Left lung (tissue), 10 donors: ENCODE measurements around the gene ATP8B2. TPM values are rescaled to one million over a fixed set of nuclear protein-coding genes. Genes with fewer than 3 reads are reported as not detected.

Source experiments
- ATAC-seq: fragments of 200-7000 bp; cut with Tn5 transposase; one replicate; pipeline ENCODE4 v1.9.1; 2020; ENCODE audit warnings: moderate library complexity
- DNase-seq, 4 donors: peaks; one replicate each; pipeline ENCODE4 v3.0.0-alpha.2; 2013 to 2020
- H3K27ac ChIP-seq, 2 donors: fragments of 200-600 bp; sonication (generic) in 1 of 2; one replicate each; pipeline versions ENCODE4 v1.5.0 to v1.8.0; 2020 to 2021
- H3K27me3 ChIP-seq, 2 donors: fragments of 200-600 bp; sonication (generic) in 1 of 2; one replicate each; pipeline versions ENCODE4 v1.5.0 to v1.8.0; 2020 to 2021
- H3K36me3 ChIP-seq, 2 donors: fragments of 200-600 bp; sonication (generic) in 1 of 2; one replicate each; pipeline versions ENCODE4 v1.5.0 to v1.8.0; 2020 to 2021
- H3K4me1 ChIP-seq, 2 donors: fragments of 200-600 bp; one replicate each; pipeline ENCODE4 v1.8.0; 2021
- H3K4me3 ChIP-seq, 2 donors: fragments of 200-600 bp; sonication (generic) in 1 of 2; one replicate each; pipeline versions ENCODE4 v1.5.0 to v1.8.0; 2020 to 2021; ENCODE audit warnings: mild to moderate bottlenecking in 1 of 2
- H3K9me3 ChIP-seq, 2 donors: fragments of 200-600 bp; sonication (generic) in 1 of 2; one replicate each; pipeline versions ENCODE4 v1.5.0 to v1.8.0; 2020 to 2021
- intact Hi-C, 2 donors: fragments of 100-400 bp; cut with DNase I; formaldehyde crosslinking; loops; one replicate each; pipeline versions ENCODE4 v1.11.2 to v1.14.2; 2022
- polyA plus RNA-seq, 6 donors: library from polyadenylated mRNA; unstranded; fragments of 120-200 nt; gene quantifications; one replicate each; pipeline ENCODE4 v1.2.1, GENCODE V29; 2013; ENCODE audit not compliant: insufficient read length in 6 of 6
- total RNA-seq, 2 donors: library from RNA; stranded (reverse); fragmentation: NEBNext Ultra II Directional; extraction: Animal tissue kit (Norgen Biotek cat#: 25700); gene quantifications; one replicate each; pipeline ENCODE4 v1.2.1, GENCODE V29; 2021
- TF ChIP-seq, protein P1 (sequence below), 2 donors: fragments of 200-600 bp; sonication (generic) in 1 of 2; IDR thresholded peaks; one replicate each; pipeline versions ENCODE4 v1.5.0 to v1.8.0; 2021; ENCODE audit warnings: antibody characterized with exemption in 2 of 2
- donor health status: DM: no; HTN: yes; CAD: no.
- donor health status: DM: no; HTN: no; CAD: no.

Gene ATP8B2
- total and polyA plus RNA-seq, 8 donors: 32.9 to 41.9 (median 36.6) TPM

DNA sequence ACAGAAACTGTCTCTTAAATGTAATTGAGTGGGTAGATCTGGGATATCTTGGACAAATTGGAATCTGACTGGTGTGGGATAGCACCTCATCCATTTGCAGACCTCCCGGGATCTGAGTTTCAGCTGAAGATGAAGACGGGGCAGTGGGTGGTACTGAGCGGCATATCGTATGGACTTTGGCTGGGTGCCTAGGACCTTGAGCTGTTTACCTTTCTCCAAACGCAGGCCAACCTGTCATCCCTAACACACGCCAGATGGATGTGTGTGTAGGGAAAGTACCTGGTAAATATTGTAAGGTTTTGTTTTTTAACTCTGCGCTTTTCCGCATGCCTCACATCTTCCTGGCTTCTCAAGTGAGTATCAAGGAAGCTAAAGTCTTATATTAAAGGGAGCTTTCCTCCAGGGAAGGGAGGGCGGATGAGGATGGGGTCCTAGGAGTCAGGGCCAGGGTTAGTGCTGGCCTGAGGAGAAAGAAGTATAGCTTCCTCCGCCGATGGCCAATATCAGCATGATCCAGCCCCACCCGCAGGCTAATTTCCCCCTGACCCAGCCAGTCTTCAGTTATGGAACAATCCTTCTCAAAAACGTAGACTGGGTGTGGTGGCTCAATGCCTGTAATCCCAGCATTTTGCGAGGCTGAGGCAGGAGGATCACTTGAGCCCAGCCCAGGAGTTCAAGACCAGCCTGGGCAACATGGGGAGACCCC lies 26.2 kb downstream of the ATP8B2 start:
- Histone ChIP-seq H3K4me1 (peaks cover 8 to 30% of the 10 kb centered on the region in 2 donors), H3K36me3 (peaks cover 0 to 28% of the 10 kb centered on the region in 2 donors), H3K27ac (no peak overlapping the region), H3K4me3 (no peak overlapping the region), H3K27me3 (peaks cover 0 to 17% of the 10 kb centered on the region in 2 donors), H3K9me3 (no peaks in the 10 kb centered on the region)
- DNase-seq: peak in 1 of 4 donors; percentile 47
- intact Hi-C loops: no loop called here
- TF ChIP-seq, protein P1, sequence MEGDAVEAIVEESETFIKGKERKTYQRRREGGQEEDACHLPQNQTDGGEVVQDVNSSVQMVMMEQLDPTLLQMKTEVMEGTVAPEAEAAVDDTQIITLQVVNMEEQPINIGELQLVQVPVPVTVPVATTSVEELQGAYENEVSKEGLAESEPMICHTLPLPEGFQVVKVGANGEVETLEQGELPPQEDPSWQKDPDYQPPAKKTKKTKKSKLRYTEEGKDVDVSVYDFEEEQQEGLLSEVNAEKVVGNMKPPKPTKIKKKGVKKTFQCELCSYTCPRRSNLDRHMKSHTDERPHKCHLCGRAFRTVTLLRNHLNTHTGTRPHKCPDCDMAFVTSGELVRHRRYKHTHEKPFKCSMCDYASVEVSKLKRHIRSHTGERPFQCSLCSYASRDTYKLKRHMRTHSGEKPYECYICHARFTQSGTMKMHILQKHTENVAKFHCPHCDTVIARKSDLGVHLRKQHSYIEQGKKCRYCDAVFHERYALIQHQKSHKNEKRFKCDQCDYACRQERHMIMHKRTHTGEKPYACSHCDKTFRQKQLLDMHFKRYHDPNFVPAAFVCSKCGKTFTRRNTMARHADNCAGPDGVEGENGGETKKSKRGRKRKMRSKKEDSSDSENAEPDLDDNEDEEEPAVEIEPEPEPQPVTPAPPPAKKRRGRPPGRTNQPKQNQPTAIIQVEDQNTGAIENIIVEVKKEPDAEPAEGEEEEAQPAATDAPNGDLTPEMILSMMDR (IDR thresholded peaks at IDR 0.05): no peak
- no peak for ATAC-seq

DNA sequence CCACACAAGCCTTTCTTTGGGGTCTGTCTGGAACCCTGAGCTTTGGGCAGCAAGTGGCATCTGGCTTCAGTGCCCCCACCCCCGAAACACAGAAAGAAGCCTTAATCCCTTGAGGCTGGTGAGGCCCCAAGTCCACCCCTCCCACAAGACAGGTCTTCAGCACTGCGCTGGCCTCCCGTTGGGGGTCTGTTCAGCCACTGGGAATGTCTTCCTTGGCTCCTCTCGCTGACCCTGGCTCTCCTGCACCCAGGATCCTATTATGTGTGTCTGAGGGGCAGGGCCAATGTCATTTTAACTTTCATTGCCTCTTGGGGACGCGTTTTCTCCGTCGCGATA lies 26.9 kb downstream of the ATP8B2 start:
- H3K9me3 ChIP-seq: no peaks in the 10 kb centered on the region
- ATAC-seq: no peak
- H3K36me3 ChIP-seq: peaks cover 0 to 21% of the 10 kb centered on the region in 2 donors
- intact Hi-C loops: no loop called here
- H3K27me3 ChIP-seq: peaks cover 0 to 17% of the 10 kb centered on the region in 2 donors
- TF ChIP-seq, protein P1 (IDR thresholded peaks at IDR 0.05): no peak
- peak overlapping the region in 1 of 2 donors; percentile 75 for H3K27ac ChIP-seq
- H3K4me3 ChIP-seq: peak overlapping the region; percentile 28 to 41
- peaks cover 8 to 23% of the 10 kb centered on the region in 2 donors for H3K4me1 ChIP-seq
- DNase-seq: no peak

GRCh38 chr1:154352581-154353459 lies 27.5 kb downstream of the ATP8B2 start:
- Histone ChIP-seq H3K27ac (peak overlapping the region; percentile 46 to 75), H3K27me3 (peaks cover 0 to 17% of the 10 kb centered on the region in 2 donors), H3K36me3 (peaks cover 0 to 16% of the 10 kb centered on the region in 2 donors), H3K9me3 (no peaks in the 10 kb centered on the region), H3K4me1 (peaks cover 8 to 20% of the 10 kb centered on the region in 2 donors), H3K4me3 (peak overlapping the region; percentile 28 to 41)
- intact Hi-C loops: no loop called here
- peak; percentile 27 to 88 (median 59) for DNase-seq
- TF ChIP-seq, protein P1 (IDR thresholded peaks at IDR 0.05): no peak
- peak; percentile 75 for ATAC-seq

DNA sequence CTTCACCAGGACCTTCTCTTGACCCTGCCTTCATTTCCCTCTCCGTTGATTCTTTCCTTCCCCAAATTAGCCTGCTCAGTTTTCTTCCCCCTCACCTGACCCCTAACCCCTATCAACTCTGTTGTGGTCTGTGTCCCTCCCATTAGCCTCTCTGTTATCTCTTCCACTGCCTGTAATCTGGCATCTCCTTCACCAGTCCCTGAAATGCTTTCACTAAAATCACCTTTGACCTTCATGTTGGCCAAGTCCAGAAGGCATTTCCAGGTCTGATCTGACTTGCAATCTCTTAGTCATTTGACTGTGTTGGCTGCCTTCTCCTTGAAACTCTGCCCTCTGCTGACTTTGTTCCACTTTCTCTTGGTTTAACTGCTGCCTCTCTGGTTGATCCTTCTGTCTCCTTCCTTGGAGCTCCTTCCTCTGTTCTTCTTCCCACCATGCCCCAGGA lies 28.2 kb downstream of the ATP8B2 start:
- peaks cover 0 to 11% of the 10 kb centered on the region in 2 donors for H3K36me3 ChIP-seq
- TF ChIP-seq, protein P1 (IDR thresholded peaks at IDR 0.05): no peak
- peaks cover 8 to 20% of the 10 kb centered on the region in 2 donors for H3K4me1 ChIP-seq
- ATAC-seq: peak; percentile 65
- no peak for DNase-seq
- peak overlapping the region; percentile 46 to 75 for H3K27ac ChIP-seq
- no peaks in the 10 kb centered on the region for H3K9me3 ChIP-seq
- intact Hi-C loops: no loop called here
- peak overlapping the region in 1 of 2 donors; percentile 41 for H3K4me3 ChIP-seq
- H3K27me3 ChIP-seq: peaks cover 0 to 17% of the 10 kb centered on the region in 2 donors

DNA sequence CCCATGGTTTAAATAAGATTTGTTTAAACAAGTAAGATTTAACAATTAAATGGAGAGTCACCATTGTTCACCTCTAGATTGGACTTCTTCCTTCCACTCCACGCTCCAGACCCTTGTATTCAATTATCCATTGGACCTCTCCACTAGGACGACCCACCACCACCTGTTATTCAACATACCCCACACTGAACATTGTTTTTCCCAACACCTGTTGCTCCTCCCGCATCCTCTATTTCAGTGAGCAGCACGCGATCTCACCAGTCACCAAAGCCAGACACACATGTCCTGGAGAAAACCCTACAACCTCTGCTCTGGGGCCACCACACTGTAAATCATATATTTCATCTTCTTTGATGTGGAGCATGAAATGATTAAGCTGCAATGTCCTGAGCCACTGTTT lies 28.6 kb downstream of the ATP8B2 start:
- intact Hi-C loops: no loop called here

More for the DNA sequence above, 28.6 kb downstream of the ATP8B2 start:
- Histone ChIP-seq H3K36me3 (peaks cover 0 to 7% of the 10 kb centered on the region in 2 donors), H3K9me3 (no peaks in the 10 kb centered on the region), H3K27ac (no peak overlapping the region), H3K4me1 (peaks cover 8 to 20% of the 10 kb centered on the region in 2 donors), H3K4me3 (no peak overlapping the region), H3K27me3 (peaks cover 0 to 17% of the 10 kb centered on the region in 2 donors)
- no peak for DNase-seq
- no peak for ATAC-seq
- TF ChIP-seq, protein P1 (IDR thresholded peaks at IDR 0.05): no peak
